H9 (cell line): ENCODE measurements around the gene BTBD1. TPM values are rescaled to one million over a fixed set of nuclear protein-coding genes. Genes with fewer than 3 reads are reported as not detected.

ENCODE experiments used
- DNase-seq: peaks from one replicate; pipeline ENCODE4 v3.0.0-alpha.2; 2017
- H2AFZ ChIP-seq: one replicate; pipeline ENCODE4 v1.6.1; 2013; ENCODE audit warnings: mild to moderate bottlenecking, low read length, control low read depth, moderate library complexity
- H2AK5ac ChIP-seq: 2 replicates; pipeline ENCODE4 v1.6.1; 2013; ENCODE audit warnings: low read length, control low read depth, mixed read lengths; ENCODE audit not compliant: insufficient read length
- H2BK120ac ChIP-seq: one replicate; pipeline ENCODE4 v1.6.1; 2013; ENCODE audit warnings: low read depth, mild to moderate bottlenecking, low read length, control low read depth, inconsistent platforms; ENCODE audit not compliant: poor library complexity, severe bottlenecking
- H2BK12ac ChIP-seq: 2 replicates; pipeline ENCODE4 v1.6.1; 2013; ENCODE audit warnings: low read length, control low read depth, mixed read lengths, low read depth; ENCODE audit not compliant: insufficient read length
- H2BK15ac ChIP-seq: 2 replicates; pipeline ENCODE4 v1.6.1; 2013; ENCODE audit warnings: low read depth, low read length, control low read depth
- H2BK20ac ChIP-seq: one replicate; pipeline ENCODE4 v1.6.1; 2013; ENCODE audit warnings: low read depth, mild to moderate bottlenecking, low read length, control low read depth, inconsistent platforms; ENCODE audit not compliant: poor library complexity, severe bottlenecking
- H2BK5ac ChIP-seq: 2 replicates; pipeline ENCODE4 v1.6.1; 2013; ENCODE audit warnings: low read length, control low read depth, mixed read lengths; ENCODE audit not compliant: insufficient read length
- H3K14ac ChIP-seq: 2 replicates; pipeline ENCODE4 v1.6.1; 2013; ENCODE audit warnings: low read length, control low read depth; ENCODE audit not compliant: insufficient read depth
- H3K18ac ChIP-seq: 2 replicates; pipeline ENCODE4 v1.6.1; 2013; ENCODE audit warnings: low read depth, mild to moderate bottlenecking, mixed read lengths, low read length, control low read depth; ENCODE audit not compliant: insufficient read length
- H3K23ac ChIP-seq: 2 replicates; pipeline ENCODE4 v1.6.1; 2013; ENCODE audit warnings: low read length, control low read depth, mixed read lengths, low read depth; ENCODE audit not compliant: insufficient read length
- H3K23me2 ChIP-seq: 2 replicates; pipeline ENCODE4 v1.6.1; 2013; ENCODE audit warnings: low read depth, mild to moderate bottlenecking, mixed read lengths, low read length, control low read depth; ENCODE audit not compliant: insufficient read length, poor library complexity, severe bottlenecking
- H3K27ac ChIP-seq: 2 replicates; pipeline ENCODE4 v1.5.1; 2013; ENCODE audit warnings: low read length, control low read depth, mixed read lengths, low read depth; ENCODE audit not compliant: insufficient read length
- H3K27me3 ChIP-seq: 2 replicates; pipeline ENCODE4 v1.6.1; 2013; ENCODE audit warnings: low read length, control low read depth, inconsistent platforms; ENCODE audit not compliant: insufficient read depth
- H3K4ac ChIP-seq: 2 replicates; pipeline ENCODE4 v1.6.1; 2013; ENCODE audit warnings: low read depth, mild to moderate bottlenecking, control low read depth, inconsistent platforms, low read length, moderate library complexity
- H3K4me1 ChIP-seq: 2 replicates; pipeline ENCODE4 v1.6.1; 2013; ENCODE audit warnings: low read length, control low read depth, inconsistent platforms; ENCODE audit not compliant: insufficient read depth
- H3K4me2 ChIP-seq: 2 replicates; pipeline ENCODE4 v1.6.1; 2013; ENCODE audit warnings: low read length, control low read depth, mixed read lengths; ENCODE audit not compliant: insufficient read length, insufficient read depth
- H3K56ac ChIP-seq: 2 replicates; pipeline ENCODE4 v1.6.1; 2013; ENCODE audit warnings: low read depth, mild to moderate bottlenecking, mixed read lengths, low read length, control low read depth; ENCODE audit not compliant: insufficient read length
- H3K79me1 ChIP-seq: 2 replicates; pipeline ENCODE4 v1.6.1; 2013; ENCODE audit warnings: low read depth, mild to moderate bottlenecking, moderate library complexity, low read length, control low read depth, inconsistent platforms; ENCODE audit not compliant: insufficient read depth, poor library complexity, severe bottlenecking
- H3K79me2 ChIP-seq: 2 replicates; pipeline ENCODE4 v1.6.1; 2013; ENCODE audit warnings: low read length, control low read depth, inconsistent platforms; ENCODE audit not compliant: insufficient read depth
- H3K9ac ChIP-seq: 2 replicates; pipeline ENCODE4 v1.6.1; 2013; ENCODE audit warnings: low read length, control low read depth, mixed read lengths; ENCODE audit not compliant: insufficient read length; ENCODE audit errors: extremely low read depth
- H3K9me3 ChIP-seq: one replicate; pipeline ENCODE4 v1.6.1; 2013; ENCODE audit warnings: low read depth, low read length, inconsistent platforms; ENCODE audit not compliant: control insufficient read depth
- H3T11ph ChIP-seq: one replicate; pipeline ENCODE4 v1.6.1; 2013; ENCODE audit warnings: mild to moderate bottlenecking, low read length, control low read depth, inconsistent platforms
- H4K20me1 ChIP-seq: one replicate; pipeline ENCODE4 v1.6.1; 2013; ENCODE audit not compliant: control insufficient read depth, insufficient read length, insufficient read depth
- H4K5ac ChIP-seq: 2 replicates; pipeline ENCODE4 v1.6.1; 2013; ENCODE audit warnings: low read depth, mild to moderate bottlenecking, mixed read lengths, low read length, control low read depth; ENCODE audit not compliant: insufficient read length
- H4K8ac ChIP-seq: replicated peaks from 2 replicates; pipeline ENCODE4 v1.6.1; 2013; ENCODE audit warnings: low read length, control low read depth, mixed read lengths, low read depth; ENCODE audit not compliant: insufficient read length
- H4K91ac ChIP-seq: 2 replicates; pipeline ENCODE4 v1.6.1; 2013; ENCODE audit warnings: low read depth, mild to moderate bottlenecking, moderate library complexity, mixed read lengths, low read length, control low read depth; ENCODE audit not compliant: insufficient read length
- H3K27ac Mint-ChIP-seq, 3 experiments: 2 replicates in 2 of 3; 3 replicates in 1 of 3; pipeline ENCODE4 v1.8.0; 2020 to 2021; ENCODE audit warnings: mixed read lengths in 3 of 3, mild to moderate bottlenecking in 1 of 3, moderate library complexity in 1 of 3
- H3K27me3 Mint-ChIP-seq: 2 replicates; pipeline ENCODE4 v1.8.0; 2021; ENCODE audit warnings: low read depth, mild to moderate bottlenecking, moderate library complexity, mixed read lengths
- H3K36me3 Mint-ChIP-seq, 3 experiments: 2 replicates in 2 of 3; 3 replicates in 1 of 3; pipeline ENCODE4 v1.8.0; 2020 to 2021; ENCODE audit warnings: low read depth in 3 of 3, mixed read lengths in 3 of 3; ENCODE audit not compliant: insufficient read depth in 1 of 3
- H3K4me1 Mint-ChIP-seq, 2 experiments: 2 replicates each; pipeline ENCODE4 v1.8.0; 2020; ENCODE audit warnings: mixed read lengths in 2 of 2
- H3K4me3 Mint-ChIP-seq, 2 experiments: 2 replicates in 1 of 2; 3 replicates in 1 of 2; pipeline ENCODE4 v1.8.0; 2020 to 2021; ENCODE audit warnings: mild to moderate bottlenecking in 2 of 2, mixed read lengths in 2 of 2, moderate library complexity in 1 of 2
- H3K9me3 Mint-ChIP-seq, 2 experiments: 2 replicates in 1 of 2; 3 replicates in 1 of 2; pipeline ENCODE4 v1.8.0; 2020; ENCODE audit warnings: mild to moderate bottlenecking in 2 of 2, mixed read lengths in 2 of 2, moderate library complexity in 1 of 2
- WGBS: extraction: QIAGEN DNeasy Blood & Tissue Kit; methylation state at CpG from one replicate; pipeline ENCODE4 v1.1.7; 2013; ENCODE audit warnings: missing lambda C conversion rate, low lambda C conversion rate, mixed read lengths; ENCODE audit not compliant: insufficient read length; ENCODE audit errors: extremely low coverage; 5-methylcytosine and 5-hydroxymethylcytosine counted together
- total RNA-seq: library from RNA; stranded (reverse); gene quantifications from 2 replicates; pipeline ENCODE4 v1.2.1, GENCODE V29; 2021
- TF ChIP-seq, protein P1 (sequence below): fragments of 200-600 bp; sonication (generic); conservative IDR thresholded peaks from 3 replicates; pipeline ENCODE4 v1.8.0; 2021; ENCODE audit warnings: antibody characterized with exemption, mild to moderate bottlenecking

BTBD1 gene
- total RNA-seq, 1 experiment from 2014 or later = 43.3 TPM

DNA sequence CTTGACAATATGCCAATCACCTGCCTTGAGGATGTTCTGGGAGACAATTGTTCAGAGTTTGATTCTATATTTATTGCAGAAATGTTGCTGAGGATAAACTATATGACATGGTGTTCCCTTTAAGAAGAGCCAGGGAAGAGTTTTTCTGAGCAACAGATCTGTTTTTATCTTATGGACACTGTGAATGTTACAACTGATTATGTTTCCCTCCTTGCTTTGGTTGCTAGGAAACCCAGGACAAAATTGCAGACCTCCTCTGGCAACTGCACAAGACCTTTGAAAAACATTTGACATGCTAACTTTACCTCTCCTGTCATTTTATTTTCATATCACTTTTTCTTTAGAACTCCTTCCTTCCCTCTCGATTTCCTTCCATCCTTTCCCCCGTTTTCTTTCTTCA is 32.2 kb upstream of the BTBD1 start:
- Histone ChIP-seq H3K23ac (no peak overlapping the region), H3K4ac (no peak overlapping the region), H3K27me3 (no peaks in the 10 kb centered on the region), H3K56ac (no peak overlapping the region), H4K5ac (no peak overlapping the region), H3T11ph (no peak overlapping the region), H4K8ac (no peak overlapping the region), H3K23me2 (no peaks in the 10 kb centered on the region), H2BK5ac (no peak overlapping the region), H3K79me1 (no peaks in the 10 kb centered on the region), H3K14ac (no peak overlapping the region; the same call in 1 of the 2 replicates), H3K9ac (no peak overlapping the region), H3K18ac (no peak overlapping the region), H3K4me2 (no peak overlapping the region), H4K20me1 (no peaks in the 10 kb centered on the region), H2BK120ac (no peak overlapping the region), H3K79me2 (no peaks in the 10 kb centered on the region), H4K91ac (no peak overlapping the region), H3K9me3 (no peaks in the 10 kb centered on the region), H2BK15ac (no peak overlapping the region), H3K4me1 (no peaks in the 10 kb centered on the region), H2AK5ac (no peak overlapping the region), H2BK20ac (no peak overlapping the region), H2BK12ac (no peak overlapping the region), H3K27ac (no peak overlapping the region), H2AFZ (no peak overlapping the region)
- no peaks in the 10 kb centered on the region; a peak in 1 of 5 replicates for H3K9me3 Mint-ChIP-seq
- H3K27ac Mint-ChIP-seq = no peak overlapping the region
- DNase-seq = no peak
- peaks cover 4 to 7% of the 10 kb centered on the region in 2 experiments; a peak in 2 of 4 replicates for H3K4me1 Mint-ChIP-seq
- no peaks in the 10 kb centered on the region for H3K36me3 Mint-ChIP-seq
- peaks cover 46% of the 10 kb centered on the region for H3K27me3 Mint-ChIP-seq
- TF ChIP-seq, protein P1, sequence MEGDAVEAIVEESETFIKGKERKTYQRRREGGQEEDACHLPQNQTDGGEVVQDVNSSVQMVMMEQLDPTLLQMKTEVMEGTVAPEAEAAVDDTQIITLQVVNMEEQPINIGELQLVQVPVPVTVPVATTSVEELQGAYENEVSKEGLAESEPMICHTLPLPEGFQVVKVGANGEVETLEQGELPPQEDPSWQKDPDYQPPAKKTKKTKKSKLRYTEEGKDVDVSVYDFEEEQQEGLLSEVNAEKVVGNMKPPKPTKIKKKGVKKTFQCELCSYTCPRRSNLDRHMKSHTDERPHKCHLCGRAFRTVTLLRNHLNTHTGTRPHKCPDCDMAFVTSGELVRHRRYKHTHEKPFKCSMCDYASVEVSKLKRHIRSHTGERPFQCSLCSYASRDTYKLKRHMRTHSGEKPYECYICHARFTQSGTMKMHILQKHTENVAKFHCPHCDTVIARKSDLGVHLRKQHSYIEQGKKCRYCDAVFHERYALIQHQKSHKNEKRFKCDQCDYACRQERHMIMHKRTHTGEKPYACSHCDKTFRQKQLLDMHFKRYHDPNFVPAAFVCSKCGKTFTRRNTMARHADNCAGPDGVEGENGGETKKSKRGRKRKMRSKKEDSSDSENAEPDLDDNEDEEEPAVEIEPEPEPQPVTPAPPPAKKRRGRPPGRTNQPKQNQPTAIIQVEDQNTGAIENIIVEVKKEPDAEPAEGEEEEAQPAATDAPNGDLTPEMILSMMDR = no peak
- 100% methylated on average over 2 of the region's 2 CpGs for WGBS
- no peak overlapping the region for H3K4me3 Mint-ChIP-seq
